Fibroblast of gingiva (primary cell): ENCODE data around the gene S100A10.

Experiments used
- DNase-seq: peaks from one replicate; pipeline ENCODE4 v3.0.0-alpha.2; 2011; ENCODE audit warnings: low read depth

S100A10 gene

DNA sequence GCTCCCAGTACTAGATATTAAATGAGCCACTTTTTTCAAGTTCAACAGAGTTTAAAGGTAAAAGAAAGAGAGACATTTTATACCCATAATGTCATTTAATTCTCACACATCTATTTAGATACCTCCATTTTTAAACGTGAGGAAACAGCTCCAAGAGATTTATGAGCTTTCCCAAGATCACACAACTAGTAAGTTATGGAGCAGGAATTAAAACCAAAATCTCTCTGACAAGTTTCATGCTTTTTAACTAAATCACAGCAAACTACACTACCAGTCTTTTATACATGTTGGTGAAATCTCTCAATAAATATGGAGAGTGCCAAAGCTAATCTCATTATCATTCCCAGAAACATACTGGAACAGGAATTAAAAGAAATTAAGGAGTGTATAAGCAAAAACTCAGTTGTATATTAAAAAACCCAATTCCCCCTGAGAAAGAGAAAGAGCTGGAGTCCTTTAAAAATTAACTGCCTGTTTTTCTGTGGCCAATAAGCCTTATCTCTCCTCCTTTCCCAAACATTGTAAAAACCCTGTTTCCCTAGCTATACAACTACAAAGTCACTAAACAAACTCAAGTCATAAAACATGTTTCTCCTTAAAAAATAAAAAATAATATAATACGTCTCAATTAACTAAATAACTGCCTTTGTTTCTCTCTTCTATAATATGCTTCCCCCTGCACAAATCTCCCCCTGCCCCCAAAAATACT is 57.6 kb downstream of the S100A10 start:
- no peak for DNase-seq

DNA sequence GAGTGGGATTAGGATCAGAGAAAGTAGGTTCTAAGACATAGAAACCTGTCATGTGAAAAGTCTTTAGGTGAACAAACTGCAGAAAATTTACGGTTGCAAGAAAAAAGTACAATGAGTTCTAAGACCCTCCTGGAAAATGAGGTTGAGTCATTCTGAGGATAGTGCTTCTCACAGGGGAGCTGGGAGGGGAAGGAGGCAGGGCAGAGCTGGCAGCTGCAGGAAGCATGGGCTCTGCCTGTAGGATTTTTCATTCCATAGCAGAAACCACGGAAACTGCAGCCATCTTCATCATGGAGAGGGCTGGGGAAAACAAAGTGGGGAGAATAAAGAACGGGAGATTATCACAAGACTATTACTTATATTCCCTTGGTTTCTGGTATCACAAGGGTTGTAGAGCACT is 58.5 kb downstream of the S100A10 start:
- no peak for DNase-seq

DNA sequence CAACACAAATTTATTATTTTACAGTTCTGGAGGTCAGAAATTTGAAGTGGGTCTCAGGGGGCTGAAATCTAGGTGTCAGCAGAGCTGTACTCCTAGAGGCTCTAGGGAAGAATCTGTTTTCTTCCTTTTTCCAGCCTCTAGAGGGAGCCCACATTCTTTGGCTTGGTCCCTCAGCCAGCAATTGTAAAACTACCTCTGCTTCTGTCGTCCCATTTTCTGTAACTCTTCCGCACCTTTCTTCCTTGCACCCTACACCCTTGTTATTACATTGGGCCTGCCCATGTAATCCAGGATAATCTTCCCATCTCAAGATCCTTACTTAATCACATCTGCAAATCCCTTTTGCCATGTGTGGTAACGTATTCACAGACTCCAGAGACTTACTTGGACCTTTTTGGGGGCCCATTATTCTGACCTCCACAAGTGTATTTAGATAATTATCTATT is 59.6 kb downstream of the S100A10 start:
- peak; percentile 44 for DNase-seq
